CD14-positive monocyte (primary cell): ENCODE data around the gene CPED1. TPM values are rescaled to one million over a fixed set of nuclear protein-coding genes. Genes with fewer than 3 reads are reported as not detected.

Experiments
- DNase-seq, 3 donors: peaks; one replicate each; pipeline ENCODE4 v3.0.0-alpha.2; 2011 to 2022
- H2AFZ ChIP-seq: 2 replicates; pipeline ENCODE4 v1.6.0; 2012; ENCODE audit warnings: mild to moderate bottlenecking, low read depth, low read length, inconsistent platforms; ENCODE audit not compliant: insufficient read depth, poor library complexity, severe bottlenecking
- H3K27ac ChIP-seq, 2 donors: 1 replicate in 1 of 2; 2 replicates in 1 of 2; pipeline ENCODE4 v1.5.1; 2012 to 2013; ENCODE audit warnings: low read length in 2 of 2, control low read depth in 1 of 2, inconsistent platforms in 1 of 2, low read depth in 1 of 2, mild to moderate bottlenecking in 1 of 2
- H3K27me3 ChIP-seq, 2 donors: one replicate each; pipeline versions ENCODE4 v1.6.0 to v1.6.1; 2011 to 2013; ENCODE audit warnings: low read length in 2 of 2; ENCODE audit not compliant: control insufficient read depth in 2 of 2, insufficient read depth in 2 of 2
- H3K36me3 ChIP-seq, 2 donors: replicated peaks in 1 of 2; 1 replicate in 1 of 2; 2 replicates in 1 of 2; pipeline versions ENCODE4 v1.5.1 to v1.6.1; 2012 to 2013; ENCODE audit warnings: low read length in 2 of 2, control low read depth in 1 of 2, inconsistent platforms in 1 of 2, mild to moderate bottlenecking in 1 of 2; ENCODE audit not compliant: insufficient read depth in 2 of 2, control insufficient read depth in 1 of 2
- H3K4me1 ChIP-seq, 2 donors: 1 replicate in 1 of 2; 2 replicates in 1 of 2; pipeline versions ENCODE4 v1.5.1 to v1.6.1; 2012 to 2013; ENCODE audit warnings: low read length in 2 of 2, control low read depth in 1 of 2, inconsistent platforms in 1 of 2, mild to moderate bottlenecking in 1 of 2, moderate library complexity in 1 of 2; ENCODE audit not compliant: insufficient read depth in 2 of 2, control insufficient read depth in 1 of 2
- H3K4me2 ChIP-seq: replicated peaks from 2 replicates; pipeline ENCODE3; 2012; ENCODE audit warnings: low read length, moderate library complexity, mild to moderate bottlenecking; ENCODE audit not compliant: poor library complexity, severe bottlenecking; ENCODE audit errors: extremely low read depth
- H3K4me3 ChIP-seq, 3 experiments: fragments of 200-600 bp in 1 of 3; sonication (generic) in 1 of 3; replicated peaks in 1 of 3; 1 replicate in 2 of 3; 2 replicates in 1 of 3; pipeline ENCODE4 v1.5.1; 2011 to 2013; ENCODE audit warnings: low read length in 3 of 3, mild to moderate bottlenecking in 3 of 3, control low read depth in 2 of 3, low read depth in 2 of 3, inconsistent platforms in 1 of 3, moderate library complexity in 1 of 3
- H3K79me2 ChIP-seq: 2 replicates; pipeline ENCODE4 v1.6.0; 2012; ENCODE audit warnings: mild to moderate bottlenecking, control low read depth, inconsistent platforms, low read length, moderate library complexity; ENCODE audit not compliant: insufficient read depth
- H3K9ac ChIP-seq: 2 replicates; pipeline ENCODE4 v1.6.0; 2017; ENCODE audit warnings: low read length, mild to moderate bottlenecking; ENCODE audit not compliant: insufficient read depth, poor library complexity, severe bottlenecking
- H3K9me3 ChIP-seq, 2 donors: replicated peaks in 1 of 2; 1 replicate in 1 of 2; 2 replicates in 1 of 2; pipeline versions ENCODE4 v1.5.1 to v1.6.1; 2012 to 2013; ENCODE audit warnings: low read length in 2 of 2, control low read depth in 1 of 2; ENCODE audit not compliant: control insufficient read depth in 1 of 2, insufficient read depth in 1 of 2
- H4K20me1 ChIP-seq: 2 replicates; pipeline ENCODE4 v1.6.0; 2012; ENCODE audit warnings: mild to moderate bottlenecking, low read length, control low read depth, moderate library complexity; ENCODE audit not compliant: insufficient read depth
- H3K27ac Mint-ChIP-seq, 7 donors: one replicate each; pipeline ENCODE4 v1.8.0; 2020; ENCODE audit warnings: mild to moderate bottlenecking in 7 of 7, mixed read lengths in 7 of 7, moderate library complexity in 6 of 7, inconsistent platforms in 2 of 7
- H3K27me3 Mint-ChIP-seq, 3 donors: one replicate each; pipeline ENCODE4 v1.8.0; 2021 to 2022; ENCODE audit warnings: low read depth in 3 of 3, mild to moderate bottlenecking in 3 of 3, mixed read lengths in 3 of 3, moderate library complexity in 3 of 3, inconsistent platforms in 1 of 3
- H3K36me3 Mint-ChIP-seq, 2 donors: one replicate each; pipeline ENCODE4 v1.8.0; 2020; ENCODE audit warnings: mixed read lengths in 2 of 2, inconsistent platforms in 1 of 2, mild to moderate bottlenecking in 1 of 2
- H3K4me1 Mint-ChIP-seq: one replicate; pipeline ENCODE4 v1.8.0; 2020; ENCODE audit warnings: mild to moderate bottlenecking, mixed read lengths
- H3K4me3 Mint-ChIP-seq, 2 donors: one replicate each; pipeline ENCODE4 v1.8.0; 2020; ENCODE audit warnings: mild to moderate bottlenecking in 2 of 2, mixed read lengths in 2 of 2, moderate library complexity in 1 of 2
- H3K9me3 Mint-ChIP-seq, 7 donors: one replicate each; pipeline ENCODE4 v1.8.0; 2020 to 2022; ENCODE audit warnings: mixed read lengths in 7 of 7, mild to moderate bottlenecking in 6 of 7, moderate library complexity in 6 of 7, inconsistent platforms in 2 of 7
- WGBS: methylation state at CpG from one replicate; pipeline ENCODE4 v1.1.5; 2013; ENCODE audit warnings: missing lambda C conversion rate; ENCODE audit not compliant: insufficient coverage; 5-methylcytosine and 5-hydroxymethylcytosine counted together
- intact Hi-C, 2 donors: fragments of 100-400 bp; cut with micrococcal nuclease; formaldehyde crosslinking; loops; one replicate each; pipeline versions ENCODE4 v1.15.0 to v1.15.1; 2023
- polyA plus RNA-seq, 3 donors: library from polyadenylated mRNA; depleted of rRNA in 1 of 3; unstranded in 2 of 3; stranded (reverse) in 1 of 3; fragments of 300-500 nt in 2 of 3; fragments of >200 nt in 1 of 3; fragmentation: Illumina TruSeq in 2 of 3; gene quantifications; 1 replicate in 2 of 3; 2 replicates in 1 of 3; pipeline ENCODE4 v1.2.3, GENCODE V29; 2012 to 2021
- TF ChIP-seq, protein P1 (sequence below): fragments of 200-600 bp; IDR thresholded peaks from one replicate; pipeline ENCODE4 v1.8.0; 2022; ENCODE audit warnings: antibody characterized with exemption, mild to moderate bottlenecking

Gene CPED1
- polyA plus RNA-seq, 3 donors, result 9.8 to 30.0 (median 20.4) TPM

DNA sequence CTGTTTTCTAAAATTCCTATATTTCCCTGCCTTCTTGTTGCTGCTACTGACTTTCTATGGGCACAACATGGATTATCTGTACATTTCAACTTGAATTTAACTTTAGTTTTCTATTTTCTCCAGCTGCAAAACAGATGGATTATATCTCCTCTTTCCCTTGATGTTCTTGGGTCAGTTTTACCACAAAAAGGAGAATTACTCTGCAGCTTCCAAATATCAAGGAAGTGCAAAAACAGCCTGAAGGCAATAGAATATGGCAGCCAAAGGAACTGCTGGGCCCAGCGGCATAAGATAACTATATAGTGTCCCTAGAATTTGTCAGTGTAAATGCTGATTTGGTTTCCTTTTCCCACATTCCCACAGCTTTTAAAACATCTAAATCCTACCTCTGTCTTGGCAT lies 29.1 kb downstream of the CPED1 start:
- Histone ChIP-seq H3K4me2 (no peak overlapping the region), H3K4me3 (no peak overlapping the region), H3K27ac (no peak overlapping the region), H3K9me3 (no peaks in the 10 kb centered on the region), H2AFZ (no peak overlapping the region), H4K20me1 (no peaks in the 10 kb centered on the region), H3K9ac (no peak overlapping the region), H3K79me2 (peaks cover 4% of the 10 kb centered on the region), H3K36me3 (peaks cover 0 to 12% of the 10 kb centered on the region in 2 donors), H3K27me3 (no peaks in the 10 kb centered on the region), H3K4me1 (peaks cover 32 to 50% of the 10 kb centered on the region in 2 donors)
- Mint-ChIP-seq H3K27me3 (peaks cover 0 to 5% (median 2%) of the 10 kb centered on the region in 3 donors), H3K4me1 (peaks cover 42% of the 10 kb centered on the region), H3K27ac (no peak overlapping the region), H3K4me3 (no peak overlapping the region), H3K9me3 (no peaks in the 10 kb centered on the region), H3K36me3 (peaks cover 9 to 15% of the 10 kb centered on the region in 2 donors)
- no peak for DNase-seq
- no CpG with 5 or more reads among the region's 1 CpG for WGBS
- TF ChIP-seq, protein P1, sequence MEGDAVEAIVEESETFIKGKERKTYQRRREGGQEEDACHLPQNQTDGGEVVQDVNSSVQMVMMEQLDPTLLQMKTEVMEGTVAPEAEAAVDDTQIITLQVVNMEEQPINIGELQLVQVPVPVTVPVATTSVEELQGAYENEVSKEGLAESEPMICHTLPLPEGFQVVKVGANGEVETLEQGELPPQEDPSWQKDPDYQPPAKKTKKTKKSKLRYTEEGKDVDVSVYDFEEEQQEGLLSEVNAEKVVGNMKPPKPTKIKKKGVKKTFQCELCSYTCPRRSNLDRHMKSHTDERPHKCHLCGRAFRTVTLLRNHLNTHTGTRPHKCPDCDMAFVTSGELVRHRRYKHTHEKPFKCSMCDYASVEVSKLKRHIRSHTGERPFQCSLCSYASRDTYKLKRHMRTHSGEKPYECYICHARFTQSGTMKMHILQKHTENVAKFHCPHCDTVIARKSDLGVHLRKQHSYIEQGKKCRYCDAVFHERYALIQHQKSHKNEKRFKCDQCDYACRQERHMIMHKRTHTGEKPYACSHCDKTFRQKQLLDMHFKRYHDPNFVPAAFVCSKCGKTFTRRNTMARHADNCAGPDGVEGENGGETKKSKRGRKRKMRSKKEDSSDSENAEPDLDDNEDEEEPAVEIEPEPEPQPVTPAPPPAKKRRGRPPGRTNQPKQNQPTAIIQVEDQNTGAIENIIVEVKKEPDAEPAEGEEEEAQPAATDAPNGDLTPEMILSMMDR, result no peak
- intact Hi-C loops, result no loop called here

DNA sequence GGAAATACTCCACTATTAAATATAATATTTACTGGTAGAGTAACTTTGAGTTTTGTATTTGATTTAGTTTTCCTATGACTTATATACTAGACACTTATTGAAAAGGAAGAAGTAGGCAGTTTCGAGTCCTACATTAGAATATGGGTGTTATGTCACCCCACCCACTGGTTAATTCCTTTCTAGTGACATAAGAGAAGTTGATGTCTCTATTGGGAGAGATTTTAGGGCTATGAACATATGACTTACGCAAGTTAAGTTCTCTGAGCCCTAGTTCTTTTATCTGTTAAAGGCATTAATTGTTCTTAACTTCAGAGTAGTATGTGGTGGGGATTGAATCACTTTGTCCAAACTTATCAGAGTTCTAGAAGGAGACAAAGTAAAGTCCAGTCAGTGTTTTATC lies 30.5 kb downstream of the CPED1 start:
- Mint-ChIP-seq H3K4me1 (peaks cover 52% of the 10 kb centered on the region), H3K27ac (peak overlapping the region; percentile 81 to 94 (median 92)), H3K27me3 (peaks cover 0 to 5% (median 0%) of the 10 kb centered on the region in 3 donors), H3K9me3 (no peaks in the 10 kb centered on the region), H3K36me3 (peaks cover 9 to 15% of the 10 kb centered on the region in 2 donors), H3K4me3 (no peak overlapping the region)
- H3K36me3 ChIP-seq, result peaks cover 0 to 12% of the 10 kb centered on the region in 2 donors
- no peak overlapping the region for H2AFZ ChIP-seq
- intact Hi-C loops, result no loop called here
- TF ChIP-seq, protein P1, result no peak
- H3K4me3 ChIP-seq, result peak overlapping the region in 1 of 3 experiments; percentile 37
- H3K4me2 ChIP-seq, result peak overlapping the region; percentile 46
- no peaks in the 10 kb centered on the region for H4K20me1 ChIP-seq
- peaks cover 4% of the 10 kb centered on the region for H3K79me2 ChIP-seq
- DNase-seq, result peak; percentile 70 to 85 (median 85)
- no peaks in the 10 kb centered on the region for H3K9me3 ChIP-seq
- H3K27ac ChIP-seq, result peak overlapping the region in 1 of 2 donors; percentile 80
- no peak overlapping the region for H3K9ac ChIP-seq
- no peaks in the 10 kb centered on the region for H3K27me3 ChIP-seq
- H3K4me1 ChIP-seq, result peaks cover 43 to 64% of the 10 kb centered on the region in 2 donors
- no CpG with 5 or more reads among the region's 2 CpGs for WGBS
